GM23248 (cell line): ENCODE results near the gene BCO1. TPM values are rescaled to one million over a fixed set of nuclear protein-coding genes. Genes with fewer than 3 reads are reported as not detected.

ENCODE experiments used
- DNase-seq: peaks from one replicate; pipeline ENCODE4 v3.0.0-alpha.2; 2015
- H2AFZ ChIP-seq: fragments of 200-600 bp; sonication (generic); 2 replicates; pipeline ENCODE4 v1.6.1; 2016; ENCODE audit warnings: antibody characterized with exemption
- H3F3A ChIP-seq: fragments of 200-600 bp; sonication (generic); 2 replicates; pipeline ENCODE4 v1.6.1; 2016; ENCODE audit warnings: mild to moderate bottlenecking, antibody characterized with exemption, mixed run types; ENCODE audit not compliant: insufficient read depth
- H3K27ac ChIP-seq: fragments of 200-600 bp; sonication (generic); 2 replicates; pipeline ENCODE4 v1.5.1; 2016; ENCODE audit warnings: mild to moderate bottlenecking
- H3K27me3 ChIP-seq: fragments of 200-600 bp; sonication (generic); replicated peaks from 2 replicates; pipeline ENCODE4 v1.6.1; 2016; ENCODE audit warnings: mild to moderate bottlenecking; ENCODE audit not compliant: insufficient read depth
- H3K36me3 ChIP-seq: fragments of 200-600 bp; sonication (generic); 2 replicates; pipeline ENCODE4 v1.6.1; 2016; ENCODE audit warnings: low read depth, mild to moderate bottlenecking
- H3K4me1 ChIP-seq: fragments of 200-600 bp; sonication (generic); 2 replicates; pipeline ENCODE4 v1.6.1; 2016; ENCODE audit warnings: mild to moderate bottlenecking; ENCODE audit not compliant: insufficient read depth
- H3K4me2 ChIP-seq: fragments of 200-600 bp; sonication (generic); one replicate; pipeline ENCODE4 v1.6.1; 2016; ENCODE audit warnings: mild to moderate bottlenecking; ENCODE audit not compliant: unreplicated experiment
- H3K4me3 ChIP-seq: fragments of 200-600 bp; sonication (generic); 2 replicates; pipeline ENCODE4 v1.5.1; 2016; ENCODE audit warnings: mild to moderate bottlenecking
- H3K79me2 ChIP-seq: fragments of 200-600 bp; sonication (generic); 2 replicates; pipeline ENCODE4 v1.6.1; 2016; ENCODE audit warnings: mild to moderate bottlenecking; ENCODE audit not compliant: insufficient read depth
- H3K9ac ChIP-seq: fragments of 200-600 bp; sonication (generic); 2 replicates; pipeline ENCODE4 v1.6.1; 2016; ENCODE audit warnings: mild to moderate bottlenecking
- H3K9me2 ChIP-seq: fragments of 200-600 bp; sonication (generic); 2 replicates; pipeline ENCODE4 v1.6.1; 2016; ENCODE audit warnings: mixed run types, mild to moderate bottlenecking, moderate library complexity; ENCODE audit not compliant: insufficient read depth
- H3K9me3 ChIP-seq: fragments of 200-600 bp; sonication (generic); one replicate; pipeline ENCODE4 v1.6.1; 2017; ENCODE audit warnings: low read depth
- H4K20me1 ChIP-seq: fragments of 200-600 bp; sonication (generic); 2 replicates; pipeline ENCODE4 v1.6.0; 2016; ENCODE audit not compliant: insufficient read depth
- EZH2 ChIP-seq: fragments of 200-600 bp; sonication (generic); IDR thresholded peaks from 2 replicates; pipeline ENCODE4 v1.6.1; 2018; ENCODE audit warnings: antibody characterized with exemption, mild to moderate bottlenecking; ENCODE audit not compliant: insufficient read depth, poor library complexity, severe bottlenecking
- EZH2phosphoT487 ChIP-seq: fragments of 200-600 bp; sonication (generic); IDR thresholded peaks from 2 replicates; pipeline ENCODE4 v1.6.1; 2018; ENCODE audit warnings: antibody characterized with exemption, moderate library complexity, mild to moderate bottlenecking, low read depth; ENCODE audit not compliant: insufficient read depth
- WGBS, 2 experiments: methylation state at CpG; one replicate each; pipeline ENCODE4 v1.1.6; 2015 to 2017; ENCODE audit warnings: low lambda C conversion rate in 2 of 2, low coverage in 1 of 2; ENCODE audit errors: missing lambda C conversion rate in 2 of 2; 5-methylcytosine and 5-hydroxymethylcytosine counted together
- in situ Hi-C: fragments of 300-500 bp; cut with MboI; formaldehyde crosslinking; loops from 2 replicates; pipeline ENCODE4 v1.15.0; 2020
- polyA plus RNA-seq: library from polyadenylated mRNA; unstranded; fragments of >200 nt; fragmentation: Nextera tagmentation; extraction: Ambion mirVana; gene quantifications from 2 replicates; pipeline ENCODE4 v1.2.1, GENCODE V29; 2016
- total RNA-seq: library from RNA; depleted of rRNA; stranded (reverse); fragments of >200 nt; shearing (Covaris generic); gene quantifications from 2 replicates; pipeline ENCODE4 v1.2.3, GENCODE V29; 2014

Gene BCO1
- total and polyA plus RNA-seq, 2 experiments from 2014 or later: not detected

DNA sequence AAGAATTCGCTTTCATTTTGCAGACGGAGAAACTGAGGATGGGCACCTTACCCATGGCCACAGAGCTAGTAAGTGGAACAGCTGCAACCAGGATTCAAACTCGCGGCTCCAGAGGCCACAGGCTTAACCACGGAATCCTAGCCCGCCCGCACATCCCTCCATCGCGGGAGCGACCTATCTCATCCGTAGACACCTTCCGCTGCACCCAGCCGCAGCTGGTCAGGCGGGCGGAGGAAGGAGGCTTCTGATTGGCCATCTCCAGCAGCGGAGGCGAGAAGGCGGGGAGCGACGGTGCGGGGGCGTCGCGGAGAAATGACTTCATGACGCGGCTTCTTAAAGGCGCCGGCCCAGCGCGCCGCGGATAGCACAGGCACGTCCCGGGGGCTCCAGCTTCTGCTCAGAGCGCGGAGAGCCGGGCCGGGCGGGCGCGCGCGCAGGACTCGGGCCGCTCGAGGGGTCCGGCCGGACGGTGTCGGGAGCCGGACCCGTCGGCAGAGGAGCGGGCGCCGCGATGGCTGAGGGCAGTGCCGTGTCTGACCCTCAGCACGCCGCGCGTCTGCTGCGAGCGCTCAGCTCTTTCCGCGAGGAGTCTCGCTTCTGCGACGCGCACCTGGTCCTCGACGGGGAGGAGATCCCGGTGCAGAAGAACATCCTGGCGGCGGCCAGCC lies 76.2 kb downstream of the BCO1 start, which contains the start of gene GAN:
Gene GAN (plus strand): TSS at position 360 of the 668 bp plus-strand sequence. CDS start 152 bp downstream, at position 512.
- H3K27ac ChIP-seq: peak within 1 kb of the TSS; percentile 58
- H3K9me2 ChIP-seq: no peaks in the 10 kb centered on the region
- DNase-seq: peak; percentile 98
- H3K4me2 ChIP-seq: peak within 1 kb of the TSS; percentile 97
- H3K9ac ChIP-seq: peak within 1 kb of the TSS; percentile 86
- H3K27me3 ChIP-seq: no peaks in the 10 kb centered on the region
- no peaks in the 10 kb centered on the region for H4K20me1 ChIP-seq
- H3K4me1 ChIP-seq: peaks cover 16% of the 10 kb centered on the region
- H3F3A ChIP-seq: peaks cover 11% of the 10 kb centered on the region
- H3K4me3 ChIP-seq: peak within 1 kb of the TSS; percentile 97
- TF ChIP-seq EZH2 (no peak), EZH2phosphoT487 (no peak)
- no peaks in the 10 kb centered on the region for H3K9me3 ChIP-seq
- no peaks in the 10 kb centered on the region for H3K36me3 ChIP-seq
- WGBS, 2 experiments: 1% methylated on average over 62 to 65 of the region's 75 CpGs
- in situ Hi-C loops: no loop called here
- peak within 1 kb of the TSS; percentile 96 for H2AFZ ChIP-seq
- peaks cover 52% of the 10 kb centered on the region for H3K79me2 ChIP-seq

DNA sequence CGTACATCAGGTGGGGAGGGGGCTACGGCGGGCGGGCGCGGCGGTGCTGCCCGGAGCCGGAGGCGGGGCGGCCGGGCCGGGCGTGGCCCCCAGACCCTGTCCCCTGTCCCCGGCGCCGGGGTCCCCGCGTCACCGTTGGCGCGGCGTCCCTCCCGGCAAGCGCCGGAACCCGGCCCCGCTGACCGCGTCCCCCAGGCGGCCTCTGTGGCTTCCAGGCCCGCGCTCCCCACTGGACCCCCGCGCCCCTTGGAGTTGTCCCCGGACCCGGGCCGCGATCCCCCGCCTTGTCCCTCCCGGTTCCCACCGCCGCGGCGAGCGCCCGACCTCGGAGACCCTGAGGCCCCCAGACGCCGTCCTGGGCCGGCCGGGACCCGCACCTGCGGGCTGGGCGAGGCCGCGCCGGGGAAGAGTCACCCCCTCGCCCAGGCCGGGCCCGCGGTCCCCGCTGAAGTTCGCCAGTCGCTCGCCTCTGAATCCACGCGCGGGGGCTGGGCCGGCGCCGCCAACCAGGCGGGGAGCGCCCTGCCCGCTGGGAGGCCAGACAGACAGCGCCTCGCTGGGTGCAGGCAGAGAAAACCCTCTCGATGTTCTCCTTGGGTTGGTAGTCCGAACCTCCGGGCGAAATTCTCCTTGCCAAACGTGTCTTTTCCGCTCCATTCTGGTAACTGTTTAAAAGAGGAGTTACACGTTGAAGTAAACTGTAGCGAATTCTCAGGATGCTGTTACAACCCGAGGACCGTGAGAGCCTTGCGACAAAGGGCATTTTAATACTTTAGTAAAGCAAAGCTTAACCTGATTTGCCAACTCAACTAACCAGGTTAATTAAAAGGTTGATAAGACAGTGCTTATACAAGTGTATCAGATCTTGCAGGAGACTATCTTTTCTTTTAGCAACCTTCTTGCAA lies 77.0 kb downstream of the BCO1 start:
- H3K4me3 ChIP-seq: peak overlapping the region; percentile 97
- WGBS, 2 experiments: 1 to 2% methylated on average over 36 to 40 of the region's 88 CpGs
- no peaks in the 10 kb centered on the region for H3K36me3 ChIP-seq
- peaks cover 19% of the 10 kb centered on the region for H3F3A ChIP-seq
- peak overlapping the region; percentile 58 for H3K27ac ChIP-seq
- peak overlapping the region; percentile 97 for H3K4me2 ChIP-seq
- peak overlapping the region; percentile 96 for H2AFZ ChIP-seq
- no peaks in the 10 kb centered on the region for H3K9me3 ChIP-seq
- peak; percentile 88 for DNase-seq
- peak overlapping the region; percentile 86 for H3K9ac ChIP-seq
- H3K27me3 ChIP-seq: no peaks in the 10 kb centered on the region
- H3K9me2 ChIP-seq: no peaks in the 10 kb centered on the region
- TF ChIP-seq EZH2: no peak
- TF ChIP-seq EZH2phosphoT487: no peak
- H4K20me1 ChIP-seq: no peaks in the 10 kb centered on the region
- in situ Hi-C loops: no loop called here
- peaks cover 24% of the 10 kb centered on the region for H3K4me1 ChIP-seq
- H3K79me2 ChIP-seq: peaks cover 57% of the 10 kb centered on the region

DNA sequence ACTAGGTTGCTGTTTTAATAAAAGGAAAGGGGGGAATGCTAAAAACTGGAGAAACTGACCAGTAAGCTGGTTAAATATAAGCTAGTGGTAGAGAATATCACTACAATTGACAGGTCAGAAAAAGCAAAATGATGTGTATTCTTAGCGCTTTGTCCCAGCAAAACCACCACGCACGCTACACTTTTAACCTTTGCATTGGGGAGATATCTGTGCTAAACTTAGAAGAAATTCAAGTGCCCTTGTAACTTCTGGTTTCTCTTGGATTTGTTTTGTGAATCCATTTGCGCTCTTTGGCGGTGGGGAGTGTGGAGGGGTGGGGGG lies 77.6 kb downstream of the BCO1 start:
- peak overlapping the region; percentile 96 for H2AFZ ChIP-seq
- no peaks in the 10 kb centered on the region for H3K9me3 ChIP-seq
- H3K36me3 ChIP-seq: no peaks in the 10 kb centered on the region
- H3K27ac ChIP-seq: peak overlapping the region; percentile 58
- 73 to 75% methylated on average over 4 to 5 of the region's 5 CpGs for WGBS, 2 experiments
- H3K4me3 ChIP-seq: peak overlapping the region; percentile 97
- no peaks in the 10 kb centered on the region for H4K20me1 ChIP-seq
- peaks cover 64% of the 10 kb centered on the region for H3K79me2 ChIP-seq
- no peaks in the 10 kb centered on the region for H3K27me3 ChIP-seq
- peak overlapping the region; percentile 86 for H3K9ac ChIP-seq
- peaks cover 24% of the 10 kb centered on the region for H3F3A ChIP-seq
- in situ Hi-C loops: no loop called here
- H3K4me1 ChIP-seq: peaks cover 26% of the 10 kb centered on the region
- H3K9me2 ChIP-seq: no peaks in the 10 kb centered on the region
- peak; percentile 13 for DNase-seq
- TF ChIP-seq EZH2: no peak
- no peak for TF ChIP-seq EZH2phosphoT487
- peak overlapping the region; percentile 97 for H3K4me2 ChIP-seq

DNA sequence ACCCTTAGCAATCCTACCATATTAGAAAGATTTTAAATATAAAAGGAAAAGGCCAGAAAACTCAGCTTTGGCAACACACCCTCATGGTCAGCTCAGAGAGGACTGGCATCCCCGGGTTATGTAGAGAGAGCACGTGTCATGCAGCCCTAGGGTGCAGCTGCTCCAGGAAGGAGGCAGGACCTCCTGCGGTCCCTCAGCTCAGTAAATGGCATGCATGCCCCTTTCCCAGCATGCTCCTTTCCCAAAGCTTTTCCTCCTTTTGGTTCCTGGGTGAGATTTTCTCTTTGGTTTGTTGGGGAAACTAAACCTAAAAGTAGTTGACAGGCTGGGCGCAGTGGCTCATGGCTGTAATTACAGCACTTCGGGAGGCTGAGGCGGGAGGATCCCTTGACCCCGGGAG lies 80.2 kb downstream of the BCO1 start:
- peaks cover 24% of the 10 kb centered on the region for H3F3A ChIP-seq
- H3K4me2 ChIP-seq: no peak overlapping the region
- TF ChIP-seq EZH2phosphoT487 (no peak), EZH2 (no peak)
- in situ Hi-C loops: no loop called here
- peak; percentile 0 for DNase-seq
- no peak overlapping the region for H3K9ac ChIP-seq
- H3K36me3 ChIP-seq: no peaks in the 10 kb centered on the region
- H3K27ac ChIP-seq: no peak overlapping the region
- no peak overlapping the region for H3K4me3 ChIP-seq
- no peaks in the 10 kb centered on the region for H4K20me1 ChIP-seq
- no peaks in the 10 kb centered on the region for H3K9me3 ChIP-seq
- H2AFZ ChIP-seq: no peak overlapping the region
- H3K79me2 ChIP-seq: peaks cover 70% of the 10 kb centered on the region
- peaks cover 28% of the 10 kb centered on the region for H3K4me1 ChIP-seq
- no peaks in the 10 kb centered on the region for H3K27me3 ChIP-seq
- H3K9me2 ChIP-seq: no peaks in the 10 kb centered on the region
- 84 to 92% methylated on average over 7 of the region's 7 CpGs for WGBS, 2 experiments
